HG02852 (cell line): ENCODE data around the gene NECTIN1.
"Not testable (repeated sequence)": the region's sequence is repeated elsewhere in the genome, so short reads cannot be mapped to it uniquely, and the experiment has no call there.

Source experiments
- ATAC-seq: cut with Tn5 transposase; IDR thresholded peaks from one replicate; pipeline ENCODE4 v1.9.1; 2021; ENCODE audit warnings: mild to moderate bottlenecking, moderate library complexity; ENCODE audit not compliant: unreplicated experiment

NECTIN1 gene

GRCh38 chr11:119595941-119596340 lies 133.1 kb downstream of the NECTIN1 start:
- ATAC-seq: not testable (repeated sequence)

- no peak for ATAC-seq
Measured at GRCh38 chr11:119594639-119595249, 134.3 kb downstream of the NECTIN1 start.

- ATAC-seq: no peak
Measured at GRCh38 chr11:119593346-119593745, 135.7 kb downstream of the NECTIN1 start.

GRCh38 chr11:119592642-119593041 lies 136.4 kb downstream of the NECTIN1 start:
- no peak for ATAC-seq

- no peak for ATAC-seq
Measured at GRCh38 chr11:119591836-119592310, 137.1 kb downstream of the NECTIN1 start.

- ATAC-seq: no peak
Measured at GRCh38 chr11:119590651-119591351, 138.2 kb downstream of the NECTIN1 start.

- no peak for ATAC-seq
Measured at GRCh38 chr11:119589001-119589400, 140.0 kb downstream of the NECTIN1 start.
